T-helper 17 cell (primary cell): ENCODE measurements around the gene NPHP4. TPM values are rescaled to one million over a fixed set of nuclear protein-coding genes. Genes with fewer than 3 reads are reported as not detected.

Experiments
- ATAC-seq: fragments of 150-1000 bp; cut with Tn5 transposase; 2 replicates; pipeline ENCODE4 v1.10.0; 2021; ENCODE audit warnings: mild to moderate bottlenecking, moderate library complexity
- DNase-seq, 3 donors: peaks; one replicate each; pipeline versions ENCODE4 v3.0.0 to v3.0.0-alpha.2; 2020 to 2021
- H3K9me3 ChIP-seq: one replicate; pipeline ENCODE4 v1.7.0; 2013; ENCODE audit warnings: low read length, mild to moderate bottlenecking; ENCODE audit not compliant: control insufficient read depth, poor library complexity, severe bottlenecking
- H3K27ac Mint-ChIP-seq: one replicate; pipeline ENCODE4 v1.8.0; 2022; ENCODE audit warnings: mild to moderate bottlenecking, moderate library complexity, mixed read lengths
- H3K27me3 Mint-ChIP-seq: one replicate; pipeline ENCODE4 v1.8.0; 2022; ENCODE audit warnings: mixed read lengths
- H3K36me3 Mint-ChIP-seq: one replicate; pipeline ENCODE4 v1.8.0; 2022; ENCODE audit warnings: low read depth, mixed read lengths
- H3K4me1 Mint-ChIP-seq: one replicate; pipeline ENCODE4 v1.8.0; 2022; ENCODE audit warnings: mild to moderate bottlenecking, mixed read lengths
- H3K4me3 Mint-ChIP-seq: one replicate; pipeline ENCODE4 v1.8.0; 2022; ENCODE audit warnings: mild to moderate bottlenecking, moderate library complexity, mixed read lengths
- total RNA-seq, 4 donors: library from RNA in 2 of 4; stranded (reverse) in 2 of 4; gene quantifications; one replicate each; pipeline ENCODE4 v1.2.3 and lab custom pipeline; 2022 to 2026

The NPHP4 gene
- total RNA-seq, 2 donors from 2014 or later, result 9.9 to 14.1 TPM

DNA sequence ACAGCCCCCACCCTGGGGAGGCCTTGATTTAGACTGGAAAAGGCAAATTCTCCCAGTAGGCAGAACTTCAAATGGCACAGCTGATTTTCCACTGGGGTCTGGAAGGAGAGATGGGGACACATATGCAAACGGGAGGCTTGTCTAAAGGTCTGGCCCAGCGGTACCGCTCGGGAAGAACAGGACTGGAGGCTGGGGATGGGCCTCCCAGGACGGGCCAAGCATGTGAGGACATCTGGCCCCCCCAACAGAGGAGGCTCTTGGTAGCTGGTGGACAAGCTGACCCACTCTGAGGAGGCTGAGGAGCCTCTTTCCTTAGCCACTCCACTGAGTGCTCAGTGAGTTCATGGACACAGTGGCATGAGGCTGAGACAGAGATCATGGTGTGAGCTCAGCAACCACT, 170.0 kb downstream of the NPHP4 start:
- ATAC-seq (no peak), DNase-seq (no peak)
- Mint-ChIP-seq H3K4me3 (no peak overlapping the region), H3K27me3 (peaks cover 35% of the 10 kb centered on the region), H3K4me1 (no peaks in the 10 kb centered on the region), H3K36me3 (peaks cover 4% of the 10 kb centered on the region), H3K27ac (no peak overlapping the region)
- H3K9me3 ChIP-seq, result no peaks in the 10 kb centered on the region

- ATAC-seq (no peak), DNase-seq (no peak)
- no peaks in the 10 kb centered on the region for H3K9me3 ChIP-seq
- H3K36me3 Mint-ChIP-seq, result peaks cover 4% of the 10 kb centered on the region
- H3K4me3 Mint-ChIP-seq, result no peak overlapping the region
- H3K4me1 Mint-ChIP-seq, result no peaks in the 10 kb centered on the region
- peaks cover 35% of the 10 kb centered on the region for H3K27me3 Mint-ChIP-seq
- H3K27ac Mint-ChIP-seq, result no peak overlapping the region
These were observed 170.6 kb downstream of the NPHP4 start for GRCh38 chr1:5821540-5822176.

DNA sequence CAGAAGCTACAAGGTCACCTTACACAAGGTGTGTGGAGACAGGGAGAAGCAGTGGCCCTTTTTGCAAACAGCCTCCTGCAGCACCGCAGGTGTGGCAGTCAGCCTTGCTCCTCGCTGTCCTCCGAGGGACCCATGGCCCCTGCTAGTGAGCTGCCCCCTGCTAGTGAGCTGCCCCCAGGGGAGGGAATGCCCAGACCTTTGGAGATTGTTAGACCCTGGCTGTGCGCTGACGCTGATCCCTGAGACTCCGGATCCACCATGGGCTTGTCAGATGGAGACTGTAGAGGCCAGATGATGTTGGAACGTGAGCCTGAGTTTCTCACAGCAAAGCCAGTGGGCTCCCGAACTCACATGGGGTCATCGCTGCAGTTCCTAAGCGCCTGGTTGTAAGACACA, 172.2 kb downstream of the NPHP4 start:
- ATAC-seq, result no peak
- H3K36me3 Mint-ChIP-seq, result peaks cover 4% of the 10 kb centered on the region
- no peak for DNase-seq
- peaks cover 46% of the 10 kb centered on the region for H3K27me3 Mint-ChIP-seq
- no peak overlapping the region for H3K27ac Mint-ChIP-seq
- H3K4me3 Mint-ChIP-seq, result no peak overlapping the region
- H3K9me3 ChIP-seq, result no peaks in the 10 kb centered on the region
- no peaks in the 10 kb centered on the region for H3K4me1 Mint-ChIP-seq

- Mint-ChIP-seq H3K27ac (no peak overlapping the region), H3K4me1 (no peaks in the 10 kb centered on the region), H3K27me3 (peaks cover 46% of the 10 kb centered on the region), H3K36me3 (peaks cover 4% of the 10 kb centered on the region), H3K4me3 (no peak overlapping the region)
- ATAC-seq (no peak), DNase-seq (no peak)
- H3K9me3 ChIP-seq, result no peaks in the 10 kb centered on the region
These were observed 172.7 kb downstream of the NPHP4 start for GRCh38 chr1:5819391-5820025.

DNA sequence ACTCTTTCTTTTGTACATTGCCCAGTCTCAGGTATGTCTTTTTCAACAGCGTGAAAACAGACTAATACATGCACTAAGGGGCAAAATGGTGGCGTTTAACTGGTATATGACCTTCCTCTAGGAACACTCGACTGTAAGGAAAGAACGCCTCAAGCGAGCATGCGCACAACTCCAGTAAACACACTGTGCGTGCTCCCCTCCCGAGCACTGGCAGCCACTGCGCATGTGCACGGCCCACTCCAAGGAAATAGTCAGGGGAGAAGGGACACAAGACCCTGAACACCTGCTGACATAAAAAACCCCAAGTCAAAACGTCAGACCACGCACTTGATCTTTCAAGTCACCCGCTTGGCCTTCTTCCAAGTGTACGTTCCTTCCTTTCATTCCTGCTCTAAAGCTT, 173.5 kb downstream of the NPHP4 start:
- H3K4me3 Mint-ChIP-seq, result no peak overlapping the region
- DNase-seq, result no peak

DNA sequence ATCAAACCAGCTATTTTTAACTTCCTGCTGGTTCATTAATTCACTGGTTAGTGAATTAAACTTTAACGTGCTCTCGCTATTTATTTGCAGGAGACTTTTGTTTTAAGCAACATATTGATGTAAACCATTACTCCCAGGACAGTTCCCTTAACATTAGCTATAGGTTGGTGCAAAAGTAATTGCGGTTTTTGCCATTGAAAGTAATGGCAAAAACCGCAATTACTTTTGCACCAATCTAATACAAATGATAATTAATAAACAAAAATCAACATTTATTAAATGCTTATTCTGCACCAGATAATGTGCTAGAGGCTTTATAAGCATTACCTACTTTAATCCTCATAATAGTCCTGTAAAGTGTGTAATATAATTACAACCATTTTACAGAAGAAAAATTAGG, 176.5 kb downstream of the NPHP4 start:
- ATAC-seq, result no peak
- Mint-ChIP-seq H3K4me3 (no peak overlapping the region), H3K36me3 (peaks cover 4% of the 10 kb centered on the region), H3K27ac (no peak overlapping the region), H3K4me1 (no peaks in the 10 kb centered on the region), H3K27me3 (peaks cover 43% of the 10 kb centered on the region)
- DNase-seq, result no peak
- no peaks in the 10 kb centered on the region for H3K9me3 ChIP-seq

More for the DNA sequence above, 173.5 kb downstream of the NPHP4 start:
- Mint-ChIP-seq H3K27me3 (peaks cover 46% of the 10 kb centered on the region), H3K4me1 (no peaks in the 10 kb centered on the region), H3K36me3 (peaks cover 4% of the 10 kb centered on the region), H3K27ac (no peak overlapping the region)
- ATAC-seq, result no peak
- H3K9me3 ChIP-seq, result no peaks in the 10 kb centered on the region

DNA sequence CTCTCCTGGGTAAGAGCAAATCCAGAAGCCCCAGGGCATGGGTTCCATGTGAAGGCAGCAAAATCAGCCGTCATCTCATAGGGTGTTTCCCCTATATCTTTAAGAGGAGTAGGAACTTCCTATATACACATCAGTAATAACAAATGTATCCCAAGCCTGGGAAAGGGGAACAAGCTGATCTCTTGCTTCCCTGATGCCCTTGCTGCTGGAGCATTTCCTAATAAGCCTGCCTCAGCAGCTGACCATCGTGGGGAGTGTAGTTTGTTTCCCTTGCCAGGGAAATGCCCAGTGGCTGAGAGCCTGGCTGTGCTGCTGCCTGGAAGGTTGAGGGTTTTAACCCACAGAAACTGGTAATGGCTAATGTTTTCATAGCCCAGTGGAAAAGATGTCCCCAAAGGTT, 177.0 kb downstream of the NPHP4 start:
- H3K9me3 ChIP-seq, result no peaks in the 10 kb centered on the region
- Mint-ChIP-seq H3K36me3 (peaks cover 4% of the 10 kb centered on the region), H3K4me3 (no peak overlapping the region), H3K27me3 (peaks cover 38% of the 10 kb centered on the region), H3K27ac (no peak overlapping the region), H3K4me1 (no peaks in the 10 kb centered on the region)
- no peak for DNase-seq
- no peak for ATAC-seq

DNA sequence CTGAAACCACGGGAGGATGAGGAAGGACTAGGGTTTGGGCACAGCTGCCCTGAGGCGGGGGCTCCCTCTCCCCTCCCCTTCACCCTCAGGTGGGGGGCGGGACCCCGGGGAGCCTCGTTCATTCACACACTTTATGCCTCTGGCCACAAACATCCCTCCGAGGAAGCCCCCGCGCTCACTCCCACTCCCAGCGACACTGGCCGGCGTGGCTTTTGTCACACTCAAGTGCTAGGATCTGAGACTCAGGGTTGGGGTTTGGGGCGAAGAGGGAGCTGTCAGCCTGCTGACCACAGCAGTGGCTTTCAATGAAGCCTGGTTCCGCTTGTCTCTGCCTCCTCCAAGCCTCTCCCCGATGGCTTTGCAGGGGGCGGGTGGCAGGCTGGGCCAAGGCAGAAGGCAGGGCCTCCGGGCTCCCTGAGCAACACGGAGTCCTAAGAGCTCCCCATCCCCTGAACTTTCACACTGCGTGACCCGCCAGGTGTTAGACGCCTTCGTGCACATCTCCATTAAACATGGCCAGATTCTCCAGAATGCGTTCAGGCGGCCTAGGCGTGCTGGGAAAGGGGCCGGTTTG, 178.1 kb downstream of the NPHP4 start:
- no peak for ATAC-seq
- no peaks in the 10 kb centered on the region for H3K4me1 Mint-ChIP-seq

DNA sequence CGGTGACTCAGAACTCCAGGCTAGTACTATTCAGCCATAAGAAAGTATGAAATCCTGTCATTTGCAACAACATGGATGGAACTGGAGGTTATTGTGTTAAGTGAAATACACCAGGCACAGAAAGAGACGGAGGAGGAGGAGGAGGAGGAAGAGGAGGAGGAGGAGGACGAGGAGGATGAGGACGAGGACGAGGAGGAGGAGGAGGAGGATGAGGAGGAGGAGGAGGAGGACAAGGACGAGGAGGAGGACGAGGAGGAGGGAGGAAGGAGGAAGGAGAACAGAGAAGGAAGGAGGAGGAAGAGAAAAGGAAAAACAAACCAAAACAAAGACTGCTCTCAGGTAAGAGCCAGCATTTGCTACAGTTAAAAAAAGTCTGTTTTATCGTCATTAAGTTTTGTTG, 178.7 kb downstream of the NPHP4 start:
- Mint-ChIP-seq H3K36me3 (peaks cover under 1% of the 10 kb centered on the region), H3K27ac (no peak overlapping the region), H3K4me1 (no peaks in the 10 kb centered on the region), H3K4me3 (no peak overlapping the region), H3K27me3 (peaks cover 21% of the 10 kb centered on the region)
- DNase-seq, result no peak
- H3K9me3 ChIP-seq, result no peaks in the 10 kb centered on the region
- no peak for ATAC-seq

More for the DNA sequence above, 178.1 kb downstream of the NPHP4 start:
- Mint-ChIP-seq H3K27ac (no peak overlapping the region), H3K27me3 (peaks cover 27% of the 10 kb centered on the region), H3K4me3 (no peak overlapping the region), H3K36me3 (peaks cover 4% of the 10 kb centered on the region)
- no peaks in the 10 kb centered on the region for H3K9me3 ChIP-seq
- no peak for DNase-seq

Other genes with a start within 250 kb of the NPHP4 start
- gene KCNAB2, start 53.5 kb upstream of the NPHP4 start, total RNA-seq, result 100 to 1,000 TPM; 203 to 207 TPM
- under 1 TPM; 0.12 to 0.63 TPM for gene CHD5, start 187.9 kb upstream of the NPHP4 start, total RNA-seq
- gene RPL22, start 207.2 kb upstream of the NPHP4 start, total RNA-seq, result 100 to 1,000 TPM; 510 to 543 TPM
- 10 to 100 TPM; 17.7 to 25.9 TPM for gene RNF207, start 213.7 kb upstream of the NPHP4 start, total RNA-seq
- 10 to 100 TPM in 1 of 2 donors, 1 to 10 TPM in 1; 9.8 to 10.2 TPM for gene ICMT, start 243.5 kb upstream of the NPHP4 start, total RNA-seq